Stomach (tissue), 4 donors: ENCODE measurements around the gene PRDM5.

Source experiments
- EP300 ChIP-seq: sonication (generic); formaldehyde crosslinking; IDR thresholded peaks from one replicate; pipeline ENCODE4 v1.6.1; 2017; ENCODE audit warnings: antibody characterized with exemption
- POLR2AphosphoS5 ChIP-seq, 3 donors: sonication (generic); formaldehyde crosslinking; IDR thresholded peaks; one replicate each; pipeline ENCODE4 v1.6.1; 2016; ENCODE audit warnings: antibody characterized with exemption in 3 of 3
- TF ChIP-seq, protein P1 (sequence below), 7 experiments: fragments of 450-650 bp in 4 of 7; fragments of 200-600 bp in 3 of 7; sonication (generic) in 3 of 7; IDR thresholded peaks; one replicate each; pipeline ENCODE4 v1.5.1; 2016 to 2019; ENCODE audit warnings: antibody characterized with exemption in 7 of 7, control low read depth in 2 of 7, mild to moderate bottlenecking in 1 of 7

DNA sequence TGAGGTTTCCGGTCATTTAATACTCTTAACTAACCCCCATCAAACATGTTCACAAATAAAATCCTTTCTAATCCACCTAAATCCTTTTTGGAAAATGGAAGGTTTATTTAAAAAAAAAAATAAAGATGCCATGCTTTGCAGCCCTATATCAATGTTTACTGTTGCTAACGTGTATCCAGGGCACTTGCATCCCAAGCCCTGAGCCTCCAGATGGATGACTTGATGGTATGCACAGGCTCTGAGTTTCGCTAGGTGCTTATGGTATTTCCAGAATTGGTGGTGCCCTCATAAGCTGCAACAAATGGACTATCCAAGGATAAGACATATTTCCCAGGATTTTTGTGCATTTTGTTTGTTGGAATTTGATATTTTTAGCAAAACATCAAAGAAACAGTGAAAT is 257.7 kb downstream of the PRDM5 start:
- TF ChIP-seq, protein P1, sequence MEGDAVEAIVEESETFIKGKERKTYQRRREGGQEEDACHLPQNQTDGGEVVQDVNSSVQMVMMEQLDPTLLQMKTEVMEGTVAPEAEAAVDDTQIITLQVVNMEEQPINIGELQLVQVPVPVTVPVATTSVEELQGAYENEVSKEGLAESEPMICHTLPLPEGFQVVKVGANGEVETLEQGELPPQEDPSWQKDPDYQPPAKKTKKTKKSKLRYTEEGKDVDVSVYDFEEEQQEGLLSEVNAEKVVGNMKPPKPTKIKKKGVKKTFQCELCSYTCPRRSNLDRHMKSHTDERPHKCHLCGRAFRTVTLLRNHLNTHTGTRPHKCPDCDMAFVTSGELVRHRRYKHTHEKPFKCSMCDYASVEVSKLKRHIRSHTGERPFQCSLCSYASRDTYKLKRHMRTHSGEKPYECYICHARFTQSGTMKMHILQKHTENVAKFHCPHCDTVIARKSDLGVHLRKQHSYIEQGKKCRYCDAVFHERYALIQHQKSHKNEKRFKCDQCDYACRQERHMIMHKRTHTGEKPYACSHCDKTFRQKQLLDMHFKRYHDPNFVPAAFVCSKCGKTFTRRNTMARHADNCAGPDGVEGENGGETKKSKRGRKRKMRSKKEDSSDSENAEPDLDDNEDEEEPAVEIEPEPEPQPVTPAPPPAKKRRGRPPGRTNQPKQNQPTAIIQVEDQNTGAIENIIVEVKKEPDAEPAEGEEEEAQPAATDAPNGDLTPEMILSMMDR (IDR thresholded peaks at IDR 0.05): no peak
- TF ChIP-seq POLR2AphosphoS5 (IDR thresholded peaks at IDR 0.05) (no peak), EP300 (no peak)
